GM21515 (cell line): Measurements from ENCODE around the gene TAS2R16.
"Not testable (repeated sequence)": the region's sequence is repeated elsewhere in the genome, so short reads cannot be mapped to it uniquely, and the experiment has no call there.

Experiments
- ATAC-seq: cut with Tn5 transposase; IDR thresholded peaks from one replicate; pipeline ENCODE4 v1.9.1; 2021; ENCODE audit not compliant: unreplicated experiment

TAS2R16 gene

DNA sequence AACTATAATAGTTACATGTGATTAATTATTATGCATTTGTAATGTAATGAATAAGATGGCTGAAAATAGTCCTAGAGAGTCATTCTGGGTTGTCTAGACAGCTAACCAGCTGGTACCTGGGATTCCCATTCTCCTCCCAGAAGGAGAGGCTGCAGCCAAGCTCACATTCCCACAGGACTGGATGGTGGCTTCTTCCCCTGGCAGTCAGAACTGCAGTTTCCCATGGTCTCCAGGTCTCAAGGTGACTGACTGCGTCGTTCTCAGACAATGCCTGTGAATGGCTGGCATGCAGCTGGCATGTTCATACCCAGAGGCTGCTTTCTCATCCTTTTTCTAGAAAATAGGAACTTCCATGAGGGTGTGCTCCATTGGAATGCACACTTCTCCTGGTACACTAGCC, 21.3 kb downstream of the TAS2R16 start:
- ATAC-seq, result no peak

DNA sequence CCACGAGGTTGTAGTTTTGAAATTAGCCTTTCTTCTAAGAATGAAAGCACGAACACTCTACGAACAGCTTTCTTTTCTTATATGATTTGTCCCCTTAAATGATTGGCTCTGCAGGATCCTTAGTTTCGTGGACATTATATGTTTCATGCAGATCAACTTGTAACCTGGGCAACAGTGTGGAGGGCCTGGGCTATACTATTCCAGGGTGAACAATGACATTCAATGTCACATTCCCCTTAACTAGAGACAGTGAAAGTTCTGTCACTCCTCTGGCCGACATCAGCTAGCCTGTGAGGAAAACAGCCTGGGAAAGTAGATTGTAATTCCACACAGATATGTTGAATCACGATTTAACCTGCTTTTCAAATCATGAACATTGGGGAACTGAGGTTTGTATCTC, 23.4 kb downstream of the TAS2R16 start:
- ATAC-seq, result no peak

DNA sequence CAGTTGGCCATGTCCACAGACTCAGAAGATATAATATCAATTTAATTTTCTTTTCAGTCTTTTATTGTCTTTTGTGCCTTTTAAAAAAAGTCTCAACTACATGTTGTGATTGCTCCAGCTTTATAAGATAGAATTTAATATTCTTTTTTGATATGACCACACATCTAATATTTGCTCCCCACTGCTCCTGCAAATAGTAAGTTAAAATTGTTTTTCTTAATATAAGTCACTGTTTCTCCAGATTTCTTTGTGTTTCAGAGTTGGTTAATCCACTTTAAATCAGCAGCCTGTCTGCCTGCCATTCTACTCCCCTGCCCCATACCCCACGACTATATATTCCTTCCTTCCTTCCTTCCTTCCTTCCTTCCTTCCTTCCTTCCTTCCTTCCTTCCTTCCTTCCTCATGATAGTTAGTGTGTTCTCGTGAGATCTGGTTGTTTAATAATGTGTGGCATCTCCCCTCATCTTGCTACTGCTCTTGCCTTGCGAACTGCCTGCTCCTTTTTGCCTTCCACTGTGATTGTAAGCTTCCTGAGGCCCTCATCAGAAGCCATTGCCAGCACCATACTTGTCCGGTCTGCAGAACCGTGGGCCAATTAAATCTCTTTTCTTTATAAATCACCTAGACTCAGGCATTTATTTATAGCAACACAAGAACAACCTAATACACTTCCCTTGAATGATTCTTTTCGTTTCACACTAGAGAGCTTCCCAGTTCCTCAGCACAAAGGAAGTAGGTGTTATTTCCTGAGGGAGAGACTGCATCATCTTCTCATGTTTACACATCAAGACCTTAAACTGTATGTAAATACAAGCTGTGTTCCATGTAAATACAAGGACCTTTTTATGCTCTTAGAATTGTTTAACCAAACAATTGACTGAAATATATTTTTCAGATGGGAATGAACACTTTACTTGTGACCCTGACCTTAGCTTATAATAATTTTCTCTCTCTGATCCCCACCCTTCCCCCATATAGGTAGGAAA, 24.5 kb downstream of the TAS2R16 start:
- ATAC-seq, result no peak

DNA sequence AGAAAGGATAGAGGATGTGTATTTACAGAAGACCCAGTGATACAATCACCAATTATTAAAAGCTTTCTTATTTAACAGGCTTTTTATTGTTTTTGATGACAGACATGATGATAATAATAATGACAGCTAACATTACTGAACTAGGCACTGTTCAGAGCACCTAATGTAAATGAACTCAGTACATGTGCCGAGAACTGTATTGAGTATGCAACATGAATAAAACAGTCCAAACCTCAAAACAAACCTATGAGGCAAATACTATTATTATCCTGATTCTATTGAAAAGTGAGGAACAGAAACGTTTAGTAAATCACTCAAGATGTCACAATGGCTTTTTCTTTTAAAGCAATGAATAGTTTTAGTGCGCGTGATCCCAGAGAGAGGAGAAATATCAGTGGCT, 27.1 kb downstream of the TAS2R16 start:
- no peak for ATAC-seq

DNA sequence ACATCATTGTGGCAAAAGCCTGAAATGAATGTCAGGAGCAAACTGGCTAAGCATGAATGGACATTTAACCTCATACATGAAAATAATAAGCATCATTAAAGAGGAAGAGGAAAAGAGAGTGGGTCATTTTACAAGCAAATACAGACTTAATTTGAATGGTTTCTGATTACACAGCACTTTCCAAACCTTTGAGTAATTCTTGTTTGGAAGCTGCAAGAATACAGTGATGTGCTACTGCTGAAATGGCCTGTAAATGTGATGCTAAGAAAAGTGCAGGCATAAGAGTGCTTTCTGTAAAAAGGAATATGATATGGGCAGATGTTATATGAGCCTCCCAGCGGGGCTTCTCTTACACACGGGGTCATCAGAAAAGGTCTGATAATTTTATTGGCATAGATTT, 30.2 kb downstream of the TAS2R16 start:
- ATAC-seq, result no peak

DNA sequence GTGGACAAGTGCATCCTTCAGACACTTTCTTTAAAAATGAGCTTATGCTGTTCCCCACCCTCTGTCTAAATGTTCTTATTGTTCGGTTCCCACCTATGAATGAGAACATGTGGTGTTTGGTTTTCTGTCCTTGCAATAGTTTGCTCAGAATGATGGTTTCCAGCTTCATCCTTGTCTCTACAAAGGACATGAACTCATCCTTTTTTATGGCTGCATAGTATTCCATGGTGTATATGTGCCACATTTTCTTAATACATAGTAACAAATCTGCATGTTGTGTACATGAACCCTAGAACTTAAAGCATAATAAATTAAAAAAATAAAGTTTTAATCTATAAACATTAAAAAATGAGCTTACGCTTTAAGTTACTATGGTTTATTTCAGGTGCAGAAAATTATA, 41.8 kb downstream of the TAS2R16 start:
- ATAC-seq, result not testable (repeated sequence)

DNA sequence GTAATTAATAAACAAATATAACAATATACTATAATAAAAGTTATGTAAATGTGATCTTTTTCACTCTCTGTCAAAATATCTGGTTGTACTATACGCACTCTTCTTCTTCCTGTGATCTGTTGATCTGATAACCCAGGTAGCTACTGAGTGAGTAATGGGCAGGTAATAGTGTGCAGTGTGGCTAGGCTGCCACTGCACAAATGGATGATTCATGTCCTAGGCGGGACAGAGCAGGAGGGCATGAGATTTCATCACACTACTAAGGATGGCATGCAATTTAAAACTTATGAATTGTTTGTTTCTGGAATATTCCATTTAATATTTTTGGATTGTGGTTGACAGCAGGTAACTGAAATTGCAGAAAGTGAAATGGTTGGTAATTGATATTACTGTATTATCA, 44.5 kb downstream of the TAS2R16 start:
- ATAC-seq, result no peak

DNA sequence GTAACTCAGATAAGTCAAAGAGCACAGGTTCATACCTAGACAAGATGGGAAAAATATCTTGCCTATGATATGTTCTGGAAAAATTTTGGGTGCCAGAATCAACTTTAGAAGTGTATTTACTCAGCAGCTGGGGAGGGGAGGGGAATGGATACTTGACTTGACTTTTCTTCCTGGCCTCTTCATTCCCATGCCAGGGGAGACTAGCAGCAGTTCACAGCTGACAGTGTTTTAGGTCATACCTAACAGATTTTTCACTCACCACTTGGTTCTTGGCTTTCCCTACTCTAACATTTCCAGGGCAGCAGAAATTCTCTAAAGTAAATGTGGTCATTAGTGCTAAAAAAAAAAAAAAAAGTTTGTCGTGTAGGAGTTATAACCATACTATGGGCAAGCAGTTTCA, 46.3 kb downstream of the TAS2R16 start:
- ATAC-seq, result no peak
